ENCODE measurements around the gene LRP2. TPM values are rescaled to one million over a fixed set of nuclear protein-coding genes. Genes with fewer than 3 reads are reported as not detected.

The LRP2 gene
- total and polyA plus RNA-seq, 2 of the 8 experiments (the other 6 are each of a cell fraction or from before 2014, with no cell fraction given), result 2.0 to 2.9 TPM

GRCh38 chr2:169397697-169398096, 35.4 kb upstream of the LRP2 start:
- WGBS, 2 experiments (ENCODE audit: extremely low coverage in 1 of 2, insufficient coverage in 1 of 2, insufficient read length in 1 of 2, insufficient replicate concordance in 2 of 2, low coverage in 1 of 2, low lambda C conversion rate in 2 of 2, missing lambda C conversion rate in 1 of 2), result 80% methylated on average over 2 of the region's 2 CpGs; no CpG with 5 or more reads in 1 of the 2 experiments
- H3K56ac ChIP-seq (replicated peaks; ENCODE audit: insufficient read length, low read depth, low read length), result no peak overlapping the region
- H3K14ac ChIP-seq (ENCODE audit: insufficient read length), result no peak overlapping the region
- H3K4me2 ChIP-seq (ENCODE audit: insufficient read depth in 1 of 2, low read depth in 2 of 2, low read length in 2 of 2), result no peak overlapping the region
- no peak overlapping the region for H3K18ac ChIP-seq (ENCODE audit: extremely low read depth, low read length)
- H2BK5ac ChIP-seq (ENCODE audit: low read depth, low read length), result no peak overlapping the region
- peaks cover 0 to 9% (median 3%) of the 10 kb centered on the region in 4 experiments; a peak in 3 of 7 replicates for H3K4me1 ChIP-seq (replicated peaks in 1 of 4; ENCODE audit: control insufficient read depth in 3 of 4, insufficient read depth in 4 of 4, low read length in 3 of 4)
- ChIA-PET CTCF (ENCODE audit: partially characterized antibody) (interaction anchor here (0.7 to 5.2 kb wide), 9 partner anchors 10 to 786 kb away, joined by 3 to 39 read pairs (median 3); no protein-coding TSS in a partner anchor), POLR2A (ENCODE audit: partially characterized antibody) (interaction anchor here (0.7 kb wide), 1 partner anchor 125 kb away, joined by 5 read pairs; no protein-coding TSS in a partner anchor)
- no peak overlapping the region for H4K91ac ChIP-seq (replicated peaks; ENCODE audit: insufficient read length, low read length)
- no peak overlapping the region for H2BK20ac ChIP-seq (ENCODE audit: low read length)
- no peak overlapping the region for H3K9ac ChIP-seq (replicated peaks in 1 of 4; ENCODE audit: extremely low read depth in 1 of 4, low read depth in 3 of 4, low read length in 3 of 4)
- DNase-seq (ENCODE audit: low read depth in 1 of 2, low spot score in 2 of 2) (no peak), FAIRE-seq (no peak)
- no peak overlapping the region for H2AFZ ChIP-seq (ENCODE audit: low read length)
- H3K27ac ChIP-seq (ENCODE audit: low read depth, low read length), result no peak overlapping the region
- H3K36me3 ChIP-seq (ENCODE audit: control insufficient read depth in 2 of 4, insufficient read depth in 4 of 4, low read length in 3 of 4), result no peaks in the 10 kb centered on the region
- H2BK15ac ChIP-seq (ENCODE audit: low read length), result no peak overlapping the region
- no peak overlapping the region for H2BK12ac ChIP-seq (ENCODE audit: low read depth, low read length)
- H4K20me1 ChIP-seq (replicated peaks in 1 of 2; ENCODE audit: control insufficient read depth in 1 of 2, insufficient read depth in 2 of 2, low read length in 2 of 2), result no peaks in the 10 kb centered on the region
- H3K27me3 ChIP-seq (replicated peaks in 1 of 4; ENCODE audit: control insufficient read depth in 3 of 4, extremely low read depth in 1 of 4, insufficient read depth in 3 of 4, low read length in 3 of 4), result no peaks in the 10 kb centered on the region
- no peak overlapping the region for H4K5ac ChIP-seq (ENCODE audit: insufficient read length, low read depth, low read length)
- no peaks in the 10 kb centered on the region for H3K79me1 ChIP-seq (ENCODE audit: low read depth, low read length)
- H2BK120ac ChIP-seq (replicated peaks; ENCODE audit: low read depth, low read length), result no peak overlapping the region
- no peak overlapping the region for H3K23ac ChIP-seq (ENCODE audit: insufficient read length)
- H3K23me2 ChIP-seq (ENCODE audit: low read depth, low read length), result no peaks in the 10 kb centered on the region
- H3K4ac ChIP-seq (replicated peaks; ENCODE audit: insufficient read length, low read depth, low read length), result no peak overlapping the region
- no peak overlapping the region for H4K8ac ChIP-seq (ENCODE audit: extremely low read depth, insufficient read depth, low read length)
- TF ChIP-seq KDM5A (IDR thresholded peaks at IDR 0.05; ENCODE audit: low read length) (no peak), CTCF (IDR thresholded peaks at IDR 0.05; ENCODE audit: control extremely low read depth in 1 of 3, insufficient read depth in 1 of 3, low read depth in 1 of 3, low read length in 3 of 3) (peak in 2 of 3 experiments; percentile 31 to 36; a peak in 2 of 4 replicates), RAD21 (IDR thresholded peaks at IDR 0.05 in 1 of 2, conservative IDR thresholded peaks at IDR 0.05 in 1 of 2; ENCODE audit: low read depth in 2 of 2, low read length in 2 of 2) (peak; percentile 72 to 75)
- no peak overlapping the region for H3K4me3 ChIP-seq (ENCODE audit: extremely low read depth in 1 of 4, insufficient read depth in 2 of 4, low read depth in 3 of 4, low read length in 4 of 4)
- H3K79me2 ChIP-seq (ENCODE audit: control insufficient read depth in 1 of 2, insufficient read depth in 2 of 2, low read length in 2 of 2), result no peaks in the 10 kb centered on the region
- H3K9me3 ChIP-seq (ENCODE audit: insufficient read depth in 2 of 2, low read depth in 1 of 2, low read length in 1 of 2), result peaks cover 0 to 6% of the 10 kb centered on the region in 2 experiments; a peak in 2 of 4 replicates
- no peak overlapping the region for H2AK5ac ChIP-seq (ENCODE audit: low read depth, low read length)

All from H1 (cell line).